HL-60/S4 treated with phorbol 12-myristate 13-acetate at 8.2 ng/mL for 4 days and 3 days (cell line): ENCODE results near the gene SMIM24.

ENCODE experiments used
- in situ Hi-C: fragments of 300-500 bp; cut with MboI; formaldehyde crosslinking; loops from 2 replicates; pipeline ENCODE4 v1.15.0; 2022; ENCODE audit warnings: low sequenced_read_pairs

SMIM24 gene

GRCh38 chr19:3476830-3477229, 3.5 kb downstream of the SMIM24 start:
- in situ Hi-C loops = no loop called here

- in situ Hi-C loops = no loop called here
These were observed 4.9 kb downstream of the SMIM24 start for GRCh38 chr19:3475449-3475848.

- in situ Hi-C loops = no loop called here
These were observed 5.7 kb downstream of the SMIM24 start for GRCh38 chr19:3474614-3475013.

GRCh38 chr19:3474010-3474409, 6.3 kb downstream of the SMIM24 start:
- in situ Hi-C loops = no loop called here

GRCh38 chr19:3471954-3472655, 8.2 kb downstream of the SMIM24 start:
- in situ Hi-C loops = no loop called here

- in situ Hi-C loops = no loop called here
These were observed 9.7 kb downstream of the SMIM24 start for GRCh38 chr19:3470500-3471128.

- in situ Hi-C loops = no loop called here
These were observed 10.5 kb downstream of the SMIM24 start for GRCh38 chr19:3469638-3470499.

GRCh38 chr19:3468211-3468610, 12.1 kb downstream of the SMIM24 start:
- in situ Hi-C loops = no loop called here

GRCh38 chr19:3467437-3468198, 12.7 kb downstream of the SMIM24 start:
- in situ Hi-C loops = no loop called here

- in situ Hi-C loops = no loop called here
These were observed 13.7 kb downstream of the SMIM24 start for GRCh38 chr19:3466635-3467034.

- in situ Hi-C loops = no loop called here
These were observed 14.8 kb downstream of the SMIM24 start for GRCh38 chr19:3465552-3465951.

- in situ Hi-C loops = no loop called here
These were observed 15.6 kb downstream of the SMIM24 start for GRCh38 chr19:3464587-3465235.

- in situ Hi-C loops = no loop called here
These were observed 16.4 kb downstream of the SMIM24 start for GRCh38 chr19:3463714-3464586.

GRCh38 chr19:3462991-3463713, 17.2 kb downstream of the SMIM24 start:
- in situ Hi-C loops = no loop called here

- in situ Hi-C loops = no loop called here
These were observed 20.3 kb downstream of the SMIM24 start for GRCh38 chr19:3459965-3460582.

GRCh38 chr19:3459089-3459881, 21.0 kb downstream of the SMIM24 start:
- in situ Hi-C loops = no loop called here

- in situ Hi-C loops = no loop called here
These were observed 21.9 kb downstream of the SMIM24 start for GRCh38 chr19:3458229-3459088.
